HFFc6 (cell line): ENCODE data around the gene SMAD3. TPM values are rescaled to one million over a fixed set of nuclear protein-coding genes. Genes with fewer than 3 reads are reported as not detected.

Experiments
- DNase-seq: peaks from one replicate; pipeline ENCODE4 v3.0.0-alpha.2; 2018
- H3K27ac Mint-ChIP-seq: 2 replicates; pipeline ENCODE4 v1.8.0; 2020; ENCODE audit warnings: mild to moderate bottlenecking, mixed read lengths
- H3K27me3 Mint-ChIP-seq: 2 replicates; pipeline ENCODE4 v1.8.0; 2021; ENCODE audit warnings: mild to moderate bottlenecking, moderate library complexity, mixed read lengths; ENCODE audit not compliant: insufficient read depth
- H3K36me3 Mint-ChIP-seq: 2 replicates; pipeline ENCODE4 v1.8.0; 2021; ENCODE audit warnings: low read depth, mixed read lengths
- H3K4me1 Mint-ChIP-seq: 2 replicates; pipeline ENCODE4 v1.8.0; 2020; ENCODE audit warnings: low read depth, mixed read lengths
- H3K4me3 Mint-ChIP-seq: 2 replicates; pipeline ENCODE4 v1.8.0; 2020; ENCODE audit warnings: mild to moderate bottlenecking, moderate library complexity, mixed read lengths
- H3K9me3 Mint-ChIP-seq: 2 replicates; pipeline ENCODE4 v1.8.0; 2020; ENCODE audit warnings: mild to moderate bottlenecking, mixed read lengths
- total RNA-seq, 6 experiments: library from RNA; stranded (reverse); fragmentation: NEBNext Ultra II Directional; extraction: Animal tissue kit (Norgen Biotek cat#: 25700); gene quantifications; 2 replicates in 1 of 6; 3 replicates in 5 of 6; pipeline ENCODE4 v1.2.3, GENCODE V29; 2021
- TF ChIP-seq, protein P1 (sequence below): fragments of 200-600 bp; sonication (generic); IDR thresholded peaks from 2 replicates; pipeline ENCODE4 v1.5.0; 2021; ENCODE audit warnings: antibody characterized with exemption, mild to moderate bottlenecking

Gene SMAD3
- total RNA-seq, 6 experiments from 2014 or later = 54.3 to 132 (median 118) TPM

GRCh38 chr15:67117370-67117769 is 52.0 kb downstream of the SMAD3 start:
- peak overlapping the region; percentile 30; the same call in 1 of the 2 replicates for H3K4me3 Mint-ChIP-seq

GRCh38 chr15:67118808-67119207 is 53.4 kb downstream of the SMAD3 start:
- H3K4me3 Mint-ChIP-seq = peak overlapping the region; percentile 16; the same call in 1 of the 2 replicates
- peaks cover 94% of the 10 kb centered on the region for H3K4me1 Mint-ChIP-seq
- peak overlapping the region; percentile 61 for H3K27ac Mint-ChIP-seq
- H3K9me3 Mint-ChIP-seq = no peaks in the 10 kb centered on the region
- peaks cover 18% of the 10 kb centered on the region for H3K27me3 Mint-ChIP-seq
- no peak for DNase-seq
- H3K36me3 Mint-ChIP-seq = peaks cover 54% of the 10 kb centered on the region
- TF ChIP-seq, protein P1, sequence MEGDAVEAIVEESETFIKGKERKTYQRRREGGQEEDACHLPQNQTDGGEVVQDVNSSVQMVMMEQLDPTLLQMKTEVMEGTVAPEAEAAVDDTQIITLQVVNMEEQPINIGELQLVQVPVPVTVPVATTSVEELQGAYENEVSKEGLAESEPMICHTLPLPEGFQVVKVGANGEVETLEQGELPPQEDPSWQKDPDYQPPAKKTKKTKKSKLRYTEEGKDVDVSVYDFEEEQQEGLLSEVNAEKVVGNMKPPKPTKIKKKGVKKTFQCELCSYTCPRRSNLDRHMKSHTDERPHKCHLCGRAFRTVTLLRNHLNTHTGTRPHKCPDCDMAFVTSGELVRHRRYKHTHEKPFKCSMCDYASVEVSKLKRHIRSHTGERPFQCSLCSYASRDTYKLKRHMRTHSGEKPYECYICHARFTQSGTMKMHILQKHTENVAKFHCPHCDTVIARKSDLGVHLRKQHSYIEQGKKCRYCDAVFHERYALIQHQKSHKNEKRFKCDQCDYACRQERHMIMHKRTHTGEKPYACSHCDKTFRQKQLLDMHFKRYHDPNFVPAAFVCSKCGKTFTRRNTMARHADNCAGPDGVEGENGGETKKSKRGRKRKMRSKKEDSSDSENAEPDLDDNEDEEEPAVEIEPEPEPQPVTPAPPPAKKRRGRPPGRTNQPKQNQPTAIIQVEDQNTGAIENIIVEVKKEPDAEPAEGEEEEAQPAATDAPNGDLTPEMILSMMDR = no peak

More at GRCh38 chr15:67117370-67117769, 52.0 kb downstream of the SMAD3 start:
- DNase-seq = no peak
- Mint-ChIP-seq H3K4me1 (peaks cover 90% of the 10 kb centered on the region), H3K27ac (peak overlapping the region; percentile 51), H3K27me3 (peaks cover 21% of the 10 kb centered on the region), H3K36me3 (peaks cover 59% of the 10 kb centered on the region), H3K9me3 (no peaks in the 10 kb centered on the region)
- TF ChIP-seq, protein P1 = 0 out of 2 replicates have a peak, but pooled peaks have one; percentile 7

DNA sequence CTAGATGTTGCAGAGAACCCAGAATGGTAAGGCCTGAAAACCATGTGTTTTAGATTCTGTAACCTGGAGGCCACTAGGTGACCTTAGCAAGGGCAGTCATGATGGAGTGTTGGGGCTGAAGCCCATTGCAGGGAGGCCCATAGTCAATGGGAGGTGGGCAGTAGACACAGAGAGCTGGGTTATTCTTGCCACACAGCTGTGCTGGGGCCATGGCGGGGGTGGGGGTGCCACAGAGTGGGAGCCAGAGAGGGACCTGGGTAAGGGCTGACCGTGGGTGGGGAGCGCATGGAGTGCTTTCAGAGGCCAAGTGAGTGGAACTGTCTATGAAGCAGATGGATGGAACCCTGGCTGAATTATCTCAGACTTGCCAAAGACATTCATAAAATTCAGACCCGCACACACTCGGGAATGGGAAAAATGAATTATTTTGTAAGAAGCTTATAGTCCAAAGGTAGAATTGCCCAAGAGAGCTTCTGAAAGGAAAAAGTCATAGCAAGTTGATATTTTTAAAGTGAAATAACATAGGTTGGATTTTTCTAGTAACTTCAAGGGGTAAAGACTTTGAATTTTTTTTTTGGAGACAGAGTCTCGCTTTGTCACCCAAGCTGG is 53.9 kb downstream of the SMAD3 start:
- peaks cover 94% of the 10 kb centered on the region for H3K4me1 Mint-ChIP-seq
- TF ChIP-seq, protein P1 = no peak
- no peak for DNase-seq
- H3K4me3 Mint-ChIP-seq = no peak overlapping the region; the same call in 1 of the 2 replicates
- peak overlapping the region; percentile 61 for H3K27ac Mint-ChIP-seq
- H3K36me3 Mint-ChIP-seq = peaks cover 54% of the 10 kb centered on the region
- peaks cover 18% of the 10 kb centered on the region for H3K27me3 Mint-ChIP-seq
- H3K9me3 Mint-ChIP-seq = no peaks in the 10 kb centered on the region

GRCh38 chr15:67120009-67120838 is 54.8 kb downstream of the SMAD3 start:
- H3K9me3 Mint-ChIP-seq = no peaks in the 10 kb centered on the region
- TF ChIP-seq, protein P1 = no peak
- peak overlapping the region; percentile 66 for H3K4me3 Mint-ChIP-seq
- H3K4me1 Mint-ChIP-seq = peaks cover 94% of the 10 kb centered on the region
- H3K27me3 Mint-ChIP-seq = peaks cover 13% of the 10 kb centered on the region
- peak overlapping the region; percentile 95 for H3K27ac Mint-ChIP-seq
- no peak for DNase-seq
- peaks cover 48% of the 10 kb centered on the region for H3K36me3 Mint-ChIP-seq

DNA sequence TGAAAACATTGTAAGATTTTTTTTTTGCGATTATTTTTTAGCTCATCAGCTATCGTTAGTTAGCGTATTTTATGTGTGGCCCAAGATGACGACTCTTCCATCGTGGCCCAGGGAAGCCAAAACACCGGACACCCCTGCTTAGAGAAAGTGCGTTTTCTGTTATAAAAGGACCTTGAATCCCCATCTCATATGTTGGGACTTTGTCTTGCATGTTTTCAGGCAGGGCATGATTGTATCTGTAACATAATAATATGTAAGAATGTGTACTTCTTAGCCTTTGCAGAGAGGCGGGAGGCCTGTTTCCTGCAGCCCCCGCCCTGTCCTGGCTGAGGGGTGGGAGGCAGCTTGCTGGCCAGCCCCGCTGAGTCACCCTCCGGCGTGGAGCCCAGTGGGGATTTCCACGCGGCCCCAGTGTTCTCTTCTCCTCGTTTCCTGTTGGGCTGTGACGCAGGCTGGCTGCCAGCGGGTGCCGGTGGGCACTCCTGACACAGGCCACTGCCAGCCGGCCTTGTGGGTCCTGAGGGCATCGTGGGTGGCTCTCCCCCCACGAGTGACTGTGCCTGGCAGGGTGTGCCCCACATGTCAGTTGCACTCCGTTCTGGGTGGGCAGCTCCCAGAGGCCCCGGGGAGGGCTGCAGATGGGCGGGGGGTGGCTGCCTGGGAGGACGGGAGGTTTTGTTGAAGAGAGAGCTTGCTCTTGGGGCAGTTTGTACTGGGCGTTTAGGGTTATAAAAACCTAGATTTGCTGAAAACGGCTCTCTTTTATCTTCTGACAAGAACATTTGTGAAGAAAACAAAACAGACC is 55.6 kb downstream of the SMAD3 start:
- H3K27ac Mint-ChIP-seq = peak overlapping the region; percentile 95
- TF ChIP-seq, protein P1 = no peak
- peak overlapping the region; percentile 66 for H3K4me3 Mint-ChIP-seq
- peaks cover 94% of the 10 kb centered on the region for H3K4me1 Mint-ChIP-seq
- DNase-seq = peak; percentile 72
- H3K27me3 Mint-ChIP-seq = peaks cover 15% of the 10 kb centered on the region; the same call in 1 of the 2 replicates
- H3K36me3 Mint-ChIP-seq = peaks cover 46% of the 10 kb centered on the region
- H3K9me3 Mint-ChIP-seq = no peaks in the 10 kb centered on the region
